ENCODE results near the gene SLC48A1.

The SLC48A1 gene

GRCh38 chr12:47758834-47759690 is 14.0 kb upstream of the SLC48A1 start, which contains the start of gene RAPGEF3:
TSS of gene RAPGEF3 (minus strand) at chr12:47758880. CDS start at chr12:47758556, 324 bp downstream.
- peak within 1 kb of the TSS; percentile 68 to 82 for H3K9ac ChIP-seq (ENCODE audit: low read length in 2 of 2)
- no peaks in the 10 kb centered on the region for H3K36me3 ChIP-seq (ENCODE audit: control insufficient read depth in 2 of 2, insufficient read depth in 2 of 2, low read length in 2 of 2)
- peak within 1 kb of the TSS; percentile 83 to 84 for H3K4me3 ChIP-seq (ENCODE audit: low read length in 2 of 2)
- no peaks in the 10 kb centered on the region for H3K9me3 ChIP-seq (ENCODE audit: control insufficient read depth in 2 of 2, low read length in 2 of 2)
- H3K27ac ChIP-seq (ENCODE audit: low read length): peak within 1 kb of the TSS; percentile 41
- peaks cover 23% of the 10 kb centered on the region for H3K4me1 ChIP-seq (ENCODE audit: control insufficient read depth, insufficient read depth, low read length)
- H3K27me3 ChIP-seq (ENCODE audit: control insufficient read depth in 1 of 2, insufficient read depth in 2 of 2, low read length in 2 of 2): no peaks in the 10 kb centered on the region

- no peak overlapping the region for H3K27ac ChIP-seq (ENCODE audit: low read length)
- no peaks in the 10 kb centered on the region for H3K27me3 ChIP-seq (ENCODE audit: control insufficient read depth in 1 of 2, insufficient read depth in 2 of 2, low read length in 2 of 2)
- H3K9me3 ChIP-seq (ENCODE audit: control insufficient read depth in 2 of 2, low read length in 2 of 2): no peaks in the 10 kb centered on the region
- no peaks in the 10 kb centered on the region for H3K36me3 ChIP-seq (ENCODE audit: control insufficient read depth in 2 of 2, insufficient read depth in 2 of 2, low read length in 2 of 2)
- no peak overlapping the region for H3K9ac ChIP-seq (ENCODE audit: low read length in 2 of 2)
- peaks cover 26% of the 10 kb centered on the region for H3K4me1 ChIP-seq (ENCODE audit: control insufficient read depth, insufficient read depth, low read length)
- no peak overlapping the region for H3K4me3 ChIP-seq (ENCODE audit: low read length in 2 of 2)
Observed at GRCh38 chr12:47762850-47763465, 10.1 kb upstream of the SLC48A1 start.

GRCh38 chr12:47763481-47764346 is 9.3 kb upstream of the SLC48A1 start:
- H3K36me3 ChIP-seq (ENCODE audit: control insufficient read depth in 2 of 2, insufficient read depth in 2 of 2, low read length in 2 of 2): no peaks in the 10 kb centered on the region
- peaks cover 18% of the 10 kb centered on the region for H3K4me1 ChIP-seq (ENCODE audit: control insufficient read depth, insufficient read depth, low read length)
- no peaks in the 10 kb centered on the region for H3K27me3 ChIP-seq (ENCODE audit: control insufficient read depth in 1 of 2, insufficient read depth in 2 of 2, low read length in 2 of 2)
- H3K4me3 ChIP-seq (ENCODE audit: low read length in 2 of 2): no peak overlapping the region
- no peak overlapping the region for H3K9ac ChIP-seq (ENCODE audit: low read length in 2 of 2)
- no peak overlapping the region for H3K27ac ChIP-seq (ENCODE audit: low read length)
- H3K9me3 ChIP-seq (ENCODE audit: control insufficient read depth in 2 of 2, low read length in 2 of 2): no peaks in the 10 kb centered on the region

- no peak overlapping the region for H3K9ac ChIP-seq (ENCODE audit: low read length in 2 of 2)
Observed at GRCh38 chr12:47766502-47767215, 6.4 kb upstream of the SLC48A1 start.

GRCh38 chr12:47767216-47767724 is 5.8 kb upstream of the SLC48A1 start:
- no peaks in the 10 kb centered on the region for H3K36me3 ChIP-seq (ENCODE audit: control insufficient read depth in 2 of 2, insufficient read depth in 2 of 2, low read length in 2 of 2)
- no peak overlapping the region for H3K4me3 ChIP-seq (ENCODE audit: low read length in 2 of 2)
- H3K4me1 ChIP-seq (ENCODE audit: control insufficient read depth, insufficient read depth, low read length): peaks cover 12% of the 10 kb centered on the region
- H3K27ac ChIP-seq (ENCODE audit: low read length): no peak overlapping the region
- H3K9ac ChIP-seq (ENCODE audit: low read length in 2 of 2): no peak overlapping the region
- no peaks in the 10 kb centered on the region for H3K27me3 ChIP-seq (ENCODE audit: control insufficient read depth in 1 of 2, insufficient read depth in 2 of 2, low read length in 2 of 2)
- H3K9me3 ChIP-seq (ENCODE audit: control insufficient read depth in 2 of 2, low read length in 2 of 2): no peaks in the 10 kb centered on the region

More at GRCh38 chr12:47766502-47767215, 6.4 kb upstream of the SLC48A1 start:
- H3K27me3 ChIP-seq (ENCODE audit: control insufficient read depth in 1 of 2, insufficient read depth in 2 of 2, low read length in 2 of 2): no peaks in the 10 kb centered on the region
- H3K4me3 ChIP-seq (ENCODE audit: low read length in 2 of 2): no peak overlapping the region
- no peak overlapping the region for H3K27ac ChIP-seq (ENCODE audit: low read length)
- H3K9me3 ChIP-seq (ENCODE audit: control insufficient read depth in 2 of 2, low read length in 2 of 2): no peaks in the 10 kb centered on the region
- H3K36me3 ChIP-seq (ENCODE audit: control insufficient read depth in 2 of 2, insufficient read depth in 2 of 2, low read length in 2 of 2): no peaks in the 10 kb centered on the region
- peaks cover 10% of the 10 kb centered on the region for H3K4me1 ChIP-seq (ENCODE audit: control insufficient read depth, insufficient read depth, low read length)

GRCh38 chr12:47768323-47768811 is 4.7 kb upstream of the SLC48A1 start:
- H3K27ac ChIP-seq (ENCODE audit: low read length): no peak overlapping the region
- H3K9ac ChIP-seq (ENCODE audit: low read length in 2 of 2): no peak overlapping the region
- H3K4me1 ChIP-seq (ENCODE audit: control insufficient read depth, insufficient read depth, low read length): peaks cover 12% of the 10 kb centered on the region
- no peaks in the 10 kb centered on the region for H3K36me3 ChIP-seq (ENCODE audit: control insufficient read depth in 2 of 2, insufficient read depth in 2 of 2, low read length in 2 of 2)
- H3K4me3 ChIP-seq (ENCODE audit: low read length in 2 of 2): no peak overlapping the region
- H3K27me3 ChIP-seq (ENCODE audit: control insufficient read depth in 1 of 2, insufficient read depth in 2 of 2, low read length in 2 of 2): no peaks in the 10 kb centered on the region
- H3K9me3 ChIP-seq (ENCODE audit: control insufficient read depth in 2 of 2, low read length in 2 of 2): no peaks in the 10 kb centered on the region

- Histone ChIP-seq H3K9me3 (ENCODE audit: control insufficient read depth in 2 of 2, low read length in 2 of 2) (no peaks in the 10 kb centered on the region), H3K36me3 (ENCODE audit: control insufficient read depth in 2 of 2, insufficient read depth in 2 of 2, low read length in 2 of 2) (no peaks in the 10 kb centered on the region), H3K27ac (ENCODE audit: low read length) (no peak overlapping the region), H3K4me3 (ENCODE audit: low read length in 2 of 2) (no peak overlapping the region), H3K27me3 (ENCODE audit: control insufficient read depth in 1 of 2, insufficient read depth in 2 of 2, low read length in 2 of 2) (no peaks in the 10 kb centered on the region), H3K4me1 (ENCODE audit: control insufficient read depth, insufficient read depth, low read length) (peaks cover 20% of the 10 kb centered on the region), H3K9ac (ENCODE audit: low read length in 2 of 2) (peak overlapping the region in 1 of 2 donors; percentile 6)
Observed at GRCh38 chr12:47769234-47770085, 3.6 kb upstream of the SLC48A1 start.

GRCh38 chr12:47770086-47770726 is 2.8 kb upstream of the SLC48A1 start:
- Histone ChIP-seq H3K4me3 (ENCODE audit: low read length in 2 of 2) (no peak overlapping the region), H3K27ac (ENCODE audit: low read length) (no peak overlapping the region), H3K9ac (ENCODE audit: low read length in 2 of 2) (no peak overlapping the region), H3K36me3 (ENCODE audit: control insufficient read depth in 2 of 2, insufficient read depth in 2 of 2, low read length in 2 of 2) (no peaks in the 10 kb centered on the region), H3K27me3 (ENCODE audit: control insufficient read depth in 1 of 2, insufficient read depth in 2 of 2, low read length in 2 of 2) (no peaks in the 10 kb centered on the region), H3K4me1 (ENCODE audit: control insufficient read depth, insufficient read depth, low read length) (peaks cover 25% of the 10 kb centered on the region), H3K9me3 (ENCODE audit: control insufficient read depth in 2 of 2, low read length in 2 of 2) (no peaks in the 10 kb centered on the region)

- Histone ChIP-seq H3K27ac (ENCODE audit: low read length) (no peak overlapping the region), H3K27me3 (ENCODE audit: control insufficient read depth in 1 of 2, insufficient read depth in 2 of 2, low read length in 2 of 2) (no peaks in the 10 kb centered on the region), H3K4me1 (ENCODE audit: control insufficient read depth, insufficient read depth, low read length) (peaks cover 28% of the 10 kb centered on the region), H3K36me3 (ENCODE audit: control insufficient read depth in 2 of 2, insufficient read depth in 2 of 2, low read length in 2 of 2) (no peaks in the 10 kb centered on the region), H3K9ac (ENCODE audit: low read length in 2 of 2) (no peak overlapping the region), H3K9me3 (ENCODE audit: control insufficient read depth in 2 of 2, low read length in 2 of 2) (no peaks in the 10 kb centered on the region), H3K4me3 (ENCODE audit: low read length in 2 of 2) (no peak overlapping the region)
Observed at GRCh38 chr12:47771304-47771703, 1.7 kb upstream of the SLC48A1 start.
